ENCODE results near the gene PIGC.

The PIGC gene

DNA sequence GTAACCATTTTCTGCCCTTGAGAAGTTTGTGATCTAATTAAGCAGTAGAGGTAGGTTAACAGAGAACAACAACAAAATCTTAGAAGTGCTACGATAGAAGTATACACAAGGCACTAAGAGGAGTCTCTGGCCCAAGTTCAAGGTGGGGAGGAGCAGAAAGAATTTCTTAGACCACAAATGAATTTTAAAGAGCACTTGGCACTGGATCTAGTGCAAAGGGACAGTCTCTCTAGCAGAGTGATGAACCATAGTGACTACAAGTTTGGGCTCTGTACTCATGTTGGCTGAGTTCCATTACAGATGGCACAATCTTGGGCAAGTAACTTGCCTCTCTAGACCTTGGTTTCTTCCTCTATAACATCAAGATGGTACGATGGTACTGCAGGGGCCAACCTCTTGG is 33.3 kb upstream of the PIGC start:
- H3K27me3 Mint-ChIP-seq = no peaks in the 10 kb centered on the region
- no peaks in the 10 kb centered on the region for H3K4me1 Mint-ChIP-seq
- H3K36me3 Mint-ChIP-seq (ENCODE audit: insufficient read depth) = no peaks in the 10 kb centered on the region
- ATAC-seq (replicated peaks; ENCODE audit: extremely low read depth, poor library complexity, severe bottlenecking) = no peak
- DNase-seq (ENCODE audit: low spot score in 2 of 2) = no peak
- H3K9me3 Mint-ChIP-seq = no peaks in the 10 kb centered on the region
- H3K27ac Mint-ChIP-seq (ENCODE audit: low read depth) = no peak overlapping the region
- no peak overlapping the region for H3K4me3 Mint-ChIP-seq

DNA sequence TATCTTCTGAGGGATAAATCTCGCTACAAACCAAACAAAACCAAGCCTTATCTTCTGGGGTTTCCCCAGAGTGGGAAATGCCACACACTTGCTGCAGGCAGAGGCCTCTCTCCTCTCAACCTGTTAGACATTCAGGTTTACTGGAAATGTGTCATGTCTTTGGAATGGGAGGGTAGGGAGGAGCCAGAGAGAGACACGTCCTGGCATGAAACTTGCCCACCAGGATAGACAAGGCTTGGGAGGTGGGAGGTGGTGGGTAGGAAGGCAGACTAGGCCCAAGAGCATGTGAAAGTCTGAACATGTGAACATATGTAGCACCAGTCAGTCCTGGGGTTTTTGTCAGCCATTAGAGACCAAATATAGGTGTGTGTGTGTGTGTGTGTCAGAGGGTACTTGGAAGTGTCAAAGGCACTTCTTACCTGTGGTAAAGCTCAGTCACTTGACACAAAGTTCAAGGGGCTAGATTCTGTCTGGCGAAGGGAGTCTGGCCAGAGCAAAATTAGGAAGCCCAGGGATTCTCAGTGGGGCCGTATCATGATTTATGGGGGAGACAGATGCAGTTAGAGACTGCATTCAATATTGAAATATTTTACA is 32.4 kb upstream of the PIGC start:
- H3K4me3 Mint-ChIP-seq = no peak overlapping the region
- no peaks in the 10 kb centered on the region for H3K36me3 Mint-ChIP-seq (ENCODE audit: insufficient read depth)
- no peaks in the 10 kb centered on the region for H3K4me1 Mint-ChIP-seq
- no peaks in the 10 kb centered on the region for H3K9me3 Mint-ChIP-seq
- H3K27ac Mint-ChIP-seq (ENCODE audit: low read depth) = no peak overlapping the region
- no peak for DNase-seq (ENCODE audit: low spot score in 2 of 2)
- ATAC-seq (replicated peaks; ENCODE audit: extremely low read depth, poor library complexity, severe bottlenecking) = no peak
- H3K27me3 Mint-ChIP-seq = no peaks in the 10 kb centered on the region

DNA sequence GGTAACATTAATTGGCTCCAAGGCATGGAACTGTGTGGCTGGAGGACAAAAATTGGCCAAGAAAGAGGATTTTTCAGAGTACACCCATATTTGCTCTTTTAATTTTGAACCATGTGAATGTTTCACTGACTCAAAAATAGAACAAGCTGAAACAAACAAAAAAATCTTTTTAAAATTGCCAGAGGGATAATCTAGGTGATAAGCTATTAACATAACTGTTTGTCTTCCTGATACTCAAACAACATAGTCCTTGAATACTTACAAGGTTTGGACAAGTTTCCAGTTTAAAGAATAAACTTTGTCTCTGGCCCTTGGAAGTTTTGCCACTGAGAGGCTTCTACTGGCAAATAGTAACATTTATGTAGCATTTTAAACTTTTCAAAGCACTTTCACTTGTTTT is 30.0 kb upstream of the PIGC start:
- no peak overlapping the region for H3K27ac Mint-ChIP-seq (ENCODE audit: low read depth)
- no peak overlapping the region for H3K4me3 Mint-ChIP-seq
- H3K27me3 Mint-ChIP-seq = no peaks in the 10 kb centered on the region
- H3K9me3 Mint-ChIP-seq = no peaks in the 10 kb centered on the region
- DNase-seq (ENCODE audit: low spot score in 2 of 2) = no peak
- no peaks in the 10 kb centered on the region for H3K4me1 Mint-ChIP-seq
- no peak for ATAC-seq (replicated peaks; ENCODE audit: extremely low read depth, poor library complexity, severe bottlenecking)
- H3K36me3 Mint-ChIP-seq (ENCODE audit: insufficient read depth) = no peaks in the 10 kb centered on the region

GRCh38 chr1:172473302-172473701 is 29.4 kb upstream of the PIGC start:
- no peak overlapping the region for H3K4me3 Mint-ChIP-seq
- ATAC-seq (replicated peaks; ENCODE audit: extremely low read depth, poor library complexity, severe bottlenecking) (no peak), DNase-seq (ENCODE audit: low spot score in 2 of 2) (no peak)
- no peaks in the 10 kb centered on the region for H3K27me3 Mint-ChIP-seq
- H3K4me1 Mint-ChIP-seq = no peaks in the 10 kb centered on the region
- H3K9me3 Mint-ChIP-seq = no peaks in the 10 kb centered on the region
- no peak overlapping the region for H3K27ac Mint-ChIP-seq (ENCODE audit: low read depth)
- no peaks in the 10 kb centered on the region for H3K36me3 Mint-ChIP-seq (ENCODE audit: insufficient read depth)

DNA sequence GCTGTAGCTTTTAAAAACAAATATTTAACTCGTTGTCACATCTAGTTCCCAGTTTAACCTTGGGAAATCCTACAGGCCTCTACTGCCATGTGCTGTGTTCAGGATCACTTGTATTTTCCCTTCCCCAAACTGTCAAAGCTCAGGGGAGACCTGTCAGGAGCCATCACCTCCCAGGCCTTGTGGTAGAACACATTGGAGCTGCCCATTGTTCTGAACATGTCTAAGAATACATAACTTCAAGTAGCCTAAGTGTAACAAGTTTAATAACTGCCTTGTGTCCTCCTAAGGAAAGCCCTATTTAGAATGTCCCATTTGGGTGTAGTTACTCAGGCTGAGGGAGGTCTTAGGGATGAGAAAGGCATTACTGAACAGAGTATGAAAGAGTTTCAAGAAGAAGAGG is 28.6 kb upstream of the PIGC start:
- Mint-ChIP-seq H3K4me3 (no peak overlapping the region), H3K36me3 (ENCODE audit: insufficient read depth) (no peaks in the 10 kb centered on the region), H3K27ac (ENCODE audit: low read depth) (no peak overlapping the region), H3K27me3 (no peaks in the 10 kb centered on the region), H3K4me1 (no peaks in the 10 kb centered on the region), H3K9me3 (no peaks in the 10 kb centered on the region)
- no peak for ATAC-seq (replicated peaks; ENCODE audit: extremely low read depth, poor library complexity, severe bottlenecking)
- DNase-seq (ENCODE audit: low spot score in 2 of 2) = no peak

DNA sequence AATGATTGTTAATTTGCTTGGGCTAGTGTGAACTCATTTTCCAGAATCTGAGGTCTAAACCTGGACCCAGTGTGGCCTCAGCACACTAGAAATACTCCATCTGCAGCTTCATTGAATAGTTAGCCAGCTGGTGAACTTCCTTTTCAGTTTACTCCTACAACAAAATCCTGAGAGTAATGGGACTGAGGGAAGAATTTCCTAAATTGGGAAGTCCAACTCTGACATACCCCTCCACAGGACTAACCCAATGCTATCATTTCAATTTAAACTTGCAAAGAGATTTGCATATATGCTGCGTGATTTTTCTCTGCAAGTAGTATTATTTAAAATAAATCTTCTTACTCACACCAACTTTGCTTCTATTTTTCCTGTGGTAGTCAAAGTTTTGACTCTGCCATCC is 27.8 kb upstream of the PIGC start:
- DNase-seq (ENCODE audit: low spot score in 2 of 2) (no peak), ATAC-seq (replicated peaks; ENCODE audit: extremely low read depth, poor library complexity, severe bottlenecking) (no peak)
- no peaks in the 10 kb centered on the region for H3K36me3 Mint-ChIP-seq (ENCODE audit: insufficient read depth)
- H3K4me1 Mint-ChIP-seq = no peaks in the 10 kb centered on the region
- H3K4me3 Mint-ChIP-seq = no peak overlapping the region
- no peaks in the 10 kb centered on the region for H3K27me3 Mint-ChIP-seq
- no peaks in the 10 kb centered on the region for H3K9me3 Mint-ChIP-seq
- H3K27ac Mint-ChIP-seq (ENCODE audit: low read depth) = no peak overlapping the region

GRCh38 chr1:172470149-172470548 is 26.3 kb upstream of the PIGC start:
- DNase-seq (ENCODE audit: low spot score in 2 of 2) = no peak
- Mint-ChIP-seq H3K36me3 (ENCODE audit: insufficient read depth) (no peaks in the 10 kb centered on the region), H3K27me3 (no peaks in the 10 kb centered on the region), H3K27ac (ENCODE audit: low read depth) (no peak overlapping the region), H3K4me1 (no peaks in the 10 kb centered on the region), H3K4me3 (no peak overlapping the region), H3K9me3 (no peaks in the 10 kb centered on the region)
- no peak for ATAC-seq (replicated peaks; ENCODE audit: extremely low read depth, poor library complexity, severe bottlenecking)

- H3K9me3 Mint-ChIP-seq = no peaks in the 10 kb centered on the region
- H3K4me3 Mint-ChIP-seq = no peak overlapping the region
- H3K4me1 Mint-ChIP-seq = no peaks in the 10 kb centered on the region
- no peak overlapping the region for H3K27ac Mint-ChIP-seq (ENCODE audit: low read depth)
- H3K27me3 Mint-ChIP-seq = no peaks in the 10 kb centered on the region
- DNase-seq (ENCODE audit: low spot score in 2 of 2) = no peak
- no peaks in the 10 kb centered on the region for H3K36me3 Mint-ChIP-seq (ENCODE audit: insufficient read depth)
- no peak for ATAC-seq (replicated peaks; ENCODE audit: extremely low read depth, poor library complexity, severe bottlenecking)
Measured at GRCh38 chr1:172469717-172470116, 25.8 kb upstream of the PIGC start.

GRCh38 chr1:172468296-172468695 is 24.4 kb upstream of the PIGC start:
- Mint-ChIP-seq H3K27me3 (no peaks in the 10 kb centered on the region), H3K27ac (ENCODE audit: low read depth) (no peak overlapping the region), H3K4me3 (no peak overlapping the region), H3K36me3 (ENCODE audit: insufficient read depth) (no peaks in the 10 kb centered on the region), H3K9me3 (no peaks in the 10 kb centered on the region), H3K4me1 (no peaks in the 10 kb centered on the region)
- DNase-seq (ENCODE audit: low spot score in 2 of 2) (no peak), ATAC-seq (replicated peaks; ENCODE audit: extremely low read depth, poor library complexity, severe bottlenecking) (no peak)

DNA sequence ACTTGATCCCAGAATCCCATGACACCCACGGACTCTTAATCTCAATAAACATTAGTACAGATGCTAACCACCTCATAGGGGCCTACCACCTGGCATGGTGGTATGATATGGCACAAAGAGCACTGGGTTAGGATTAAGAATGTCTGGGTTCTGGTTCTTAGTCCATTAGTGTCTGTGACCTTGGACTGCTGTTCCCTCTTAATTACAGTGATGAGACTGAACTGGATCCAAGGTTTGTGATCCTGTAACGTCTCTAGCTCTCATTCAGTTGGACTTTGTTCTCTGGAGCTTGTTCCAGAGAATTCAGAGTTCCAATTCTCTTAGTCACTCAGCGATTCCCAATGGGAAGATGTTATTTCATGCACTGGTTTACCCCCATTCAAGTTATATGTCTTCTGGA is 23.6 kb upstream of the PIGC start:
- Mint-ChIP-seq H3K27me3 (no peaks in the 10 kb centered on the region), H3K36me3 (ENCODE audit: insufficient read depth) (no peaks in the 10 kb centered on the region), H3K4me3 (no peak overlapping the region), H3K27ac (ENCODE audit: low read depth) (no peak overlapping the region), H3K4me1 (no peaks in the 10 kb centered on the region), H3K9me3 (no peaks in the 10 kb centered on the region)
- DNase-seq (ENCODE audit: low spot score in 2 of 2) (no peak), ATAC-seq (replicated peaks; ENCODE audit: extremely low read depth, poor library complexity, severe bottlenecking) (no peak)

- no peak for DNase-seq (ENCODE audit: low spot score in 2 of 2)
- no peaks in the 10 kb centered on the region for H3K9me3 Mint-ChIP-seq
- H3K36me3 Mint-ChIP-seq (ENCODE audit: insufficient read depth) = no peaks in the 10 kb centered on the region
- H3K4me3 Mint-ChIP-seq = no peak overlapping the region
- H3K4me1 Mint-ChIP-seq = no peaks in the 10 kb centered on the region
- ATAC-seq (replicated peaks; ENCODE audit: extremely low read depth, poor library complexity, severe bottlenecking) = no peak
- H3K27me3 Mint-ChIP-seq = no peaks in the 10 kb centered on the region
- H3K27ac Mint-ChIP-seq (ENCODE audit: low read depth) = no peak overlapping the region
Measured at GRCh38 chr1:172466795-172467407, 23.0 kb upstream of the PIGC start.

DNA sequence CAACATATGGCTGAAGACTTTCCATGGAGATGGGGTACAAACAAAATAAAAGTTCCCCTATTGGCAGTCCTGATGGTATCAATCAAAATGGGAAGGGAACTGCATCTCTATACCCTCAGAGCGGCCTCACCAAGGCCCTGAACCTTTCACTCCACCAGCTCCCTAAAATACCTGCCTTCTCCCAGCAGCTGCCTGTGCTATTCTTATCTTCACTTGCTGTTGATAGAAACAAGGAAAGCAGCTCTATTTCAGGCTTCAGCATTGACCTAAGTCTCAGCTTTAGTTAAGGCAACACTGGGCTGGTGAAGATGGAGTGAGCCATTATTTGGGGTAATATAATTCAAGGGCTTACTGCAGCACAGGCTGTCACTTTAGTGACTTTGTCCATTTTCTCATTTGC is 21.7 kb upstream of the PIGC start:
- H3K27me3 Mint-ChIP-seq = no peaks in the 10 kb centered on the region
- no peak for DNase-seq (ENCODE audit: low spot score in 2 of 2)

DNA sequence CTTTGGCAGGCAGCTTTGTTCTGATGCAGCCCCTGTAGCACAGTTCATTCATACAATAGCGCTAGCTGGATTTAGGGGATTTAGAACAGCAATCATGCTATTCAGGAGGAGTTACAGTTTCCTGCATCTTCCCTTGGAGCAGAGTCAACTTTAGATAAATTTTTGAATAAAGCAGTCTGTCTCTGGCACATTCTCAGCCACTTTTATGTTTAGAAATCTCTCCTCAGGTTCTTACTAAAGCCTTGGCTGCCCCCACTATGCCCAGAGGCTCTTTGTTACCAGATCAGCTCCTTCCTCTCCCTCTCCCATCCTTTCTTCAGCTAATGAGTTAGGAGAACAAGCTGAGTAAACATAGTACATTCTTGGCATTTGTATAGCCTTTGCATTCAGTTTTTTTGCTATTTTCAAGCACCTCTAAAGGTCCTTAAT is 17.0 kb upstream of the PIGC start:
- Mint-ChIP-seq H3K4me1 (no peaks in the 10 kb centered on the region), H3K27me3 (no peaks in the 10 kb centered on the region), H3K27ac (ENCODE audit: low read depth) (no peak overlapping the region), H3K36me3 (ENCODE audit: insufficient read depth) (no peaks in the 10 kb centered on the region), H3K4me3 (no peak overlapping the region), H3K9me3 (no peaks in the 10 kb centered on the region)
- no peak for DNase-seq (ENCODE audit: low spot score in 2 of 2)
- no peak for ATAC-seq (replicated peaks; ENCODE audit: extremely low read depth, poor library complexity, severe bottlenecking)

More for the DNA sequence above, 21.7 kb upstream of the PIGC start:
- no peaks in the 10 kb centered on the region for H3K36me3 Mint-ChIP-seq (ENCODE audit: insufficient read depth)
- no peak for ATAC-seq (replicated peaks; ENCODE audit: extremely low read depth, poor library complexity, severe bottlenecking)
- H3K4me1 Mint-ChIP-seq = no peaks in the 10 kb centered on the region
- no peaks in the 10 kb centered on the region for H3K9me3 Mint-ChIP-seq
- H3K4me3 Mint-ChIP-seq = no peak overlapping the region
- H3K27ac Mint-ChIP-seq (ENCODE audit: low read depth) = no peak overlapping the region
